NCI-H1048 (cell line): Measurements from ENCODE around the gene NPIPB2.
"Not testable (repeated sequence)": the region's sequence is repeated elsewhere in the genome, so short reads cannot be mapped to it uniquely, and the experiment has no call there.

ENCODE experiments used
- DNase-seq: peaks from one replicate; lab custom pipeline; 2025; lab: John Stamatoyannopoulos, UW

NPIPB2 gene

DNA sequence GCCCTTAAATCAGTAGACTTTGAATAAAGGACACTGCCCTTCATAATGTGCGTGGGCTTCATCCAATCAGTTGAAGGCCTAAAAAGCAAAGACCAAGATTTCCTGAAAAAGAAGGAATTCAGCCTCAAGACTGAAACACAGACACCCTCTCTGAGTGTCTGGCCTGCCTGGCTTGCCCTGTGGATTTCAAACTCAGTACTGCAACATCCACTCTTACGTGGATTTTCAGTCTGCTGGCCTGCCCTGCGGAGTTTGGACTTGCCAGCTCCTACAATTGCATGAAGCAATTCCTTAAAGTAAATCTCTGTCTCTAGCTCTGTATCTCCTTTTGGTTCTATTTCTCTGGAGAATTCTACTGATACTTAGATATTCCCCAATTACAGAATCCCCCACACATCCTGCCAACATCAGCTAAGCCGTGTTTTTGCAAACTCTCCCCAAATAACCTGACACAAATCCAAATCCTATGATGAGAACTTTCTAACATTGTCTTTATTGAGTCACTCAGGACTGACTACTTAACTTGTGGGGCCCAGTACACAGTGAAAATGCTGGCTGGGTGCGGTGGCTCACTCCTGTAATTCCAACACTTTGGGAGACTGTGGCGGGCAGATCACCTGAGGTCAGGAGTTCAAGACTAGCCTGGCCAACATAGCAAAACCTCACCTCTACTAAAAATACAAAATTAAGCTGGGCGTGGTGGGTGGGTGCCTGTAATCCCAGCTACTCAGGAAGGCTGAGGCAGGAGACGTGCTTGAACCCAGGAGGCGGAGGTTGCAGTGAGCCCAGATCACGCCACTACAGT is 15.9 kb upstream of the NPIPB2 start:
- DNase-seq, result no peak

DNA sequence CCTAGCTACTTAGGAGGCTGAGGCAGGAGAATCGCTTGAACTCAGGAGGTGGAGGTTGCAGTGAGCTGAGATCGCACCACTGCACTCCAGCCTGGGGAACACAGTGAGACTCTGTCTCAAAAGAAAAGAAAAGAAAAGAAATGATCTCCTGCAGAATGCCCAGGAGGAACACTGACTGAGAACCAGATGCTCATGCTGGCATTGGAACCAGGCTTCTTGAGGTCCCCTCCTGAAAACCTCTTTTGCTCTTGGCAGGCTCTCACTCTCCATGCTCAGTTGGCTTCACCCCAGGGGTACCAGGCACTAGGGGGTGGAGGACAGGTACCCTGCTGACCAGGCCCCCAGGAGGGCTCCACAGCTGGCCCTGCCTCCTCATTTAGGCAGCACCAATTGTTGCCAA is 14.7 kb upstream of the NPIPB2 start:
- DNase-seq, result no peak

DNA sequence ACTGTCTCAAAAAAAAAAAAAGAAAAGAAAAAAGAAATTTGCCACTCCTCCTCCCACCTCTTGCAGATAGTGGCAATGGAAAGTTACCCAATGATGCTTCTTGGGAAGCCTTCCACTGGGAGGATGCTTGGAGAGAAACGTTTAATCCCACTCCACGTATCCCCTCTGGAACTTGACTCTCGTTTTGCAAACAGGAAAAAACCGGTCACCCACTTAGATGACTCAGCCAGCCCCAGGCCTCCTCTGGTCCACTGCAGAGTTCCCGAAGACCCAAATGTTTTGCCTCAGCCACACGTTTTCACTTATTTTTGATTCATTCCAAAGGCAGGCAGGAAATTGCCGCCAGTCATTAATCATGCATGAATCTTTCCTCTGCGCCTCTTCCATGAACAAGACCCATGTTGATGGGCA is 13.9 kb upstream of the NPIPB2 start:
- no peak for DNase-seq

DNA sequence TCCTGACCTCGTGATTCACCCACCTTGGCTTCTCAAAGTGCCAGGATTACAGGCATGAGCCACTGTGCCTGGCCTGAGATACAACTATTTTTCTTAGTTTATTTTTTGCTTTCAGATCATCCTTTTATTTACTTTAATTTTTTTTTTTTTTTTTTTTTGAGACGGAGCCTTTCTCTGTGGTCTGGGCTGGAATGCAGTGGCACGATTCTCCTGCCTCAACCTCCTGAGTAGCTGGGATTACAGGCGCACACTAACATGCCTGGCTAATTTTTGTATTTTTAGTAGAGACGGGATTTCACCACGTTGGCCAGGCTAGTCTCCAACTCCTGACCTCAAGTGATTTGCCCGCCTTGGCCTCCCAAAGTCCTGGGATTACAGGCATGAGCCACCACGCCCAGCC is 11.7 kb upstream of the NPIPB2 start:
- not testable (repeated sequence) for DNase-seq

DNA sequence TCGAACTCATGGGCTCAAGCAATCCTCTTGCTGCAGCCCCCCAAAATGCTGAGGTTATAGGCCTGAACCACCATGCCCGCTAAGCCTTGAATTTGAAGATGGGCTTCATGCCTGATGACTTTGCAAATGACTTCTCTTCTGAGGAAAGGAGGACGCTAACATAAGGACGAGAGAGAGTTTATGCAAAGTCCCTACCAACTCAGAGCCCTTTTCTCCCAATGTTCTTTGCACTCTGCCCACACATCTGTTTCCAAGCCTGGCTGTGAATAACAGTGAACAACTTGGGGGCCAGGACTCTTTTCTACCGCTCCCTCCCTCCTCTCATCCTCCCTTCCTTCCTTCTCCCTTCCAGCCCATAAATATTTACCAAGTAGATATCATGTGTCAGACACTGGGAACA is 8.5 kb upstream of the NPIPB2 start:
- no peak for DNase-seq

DNA sequence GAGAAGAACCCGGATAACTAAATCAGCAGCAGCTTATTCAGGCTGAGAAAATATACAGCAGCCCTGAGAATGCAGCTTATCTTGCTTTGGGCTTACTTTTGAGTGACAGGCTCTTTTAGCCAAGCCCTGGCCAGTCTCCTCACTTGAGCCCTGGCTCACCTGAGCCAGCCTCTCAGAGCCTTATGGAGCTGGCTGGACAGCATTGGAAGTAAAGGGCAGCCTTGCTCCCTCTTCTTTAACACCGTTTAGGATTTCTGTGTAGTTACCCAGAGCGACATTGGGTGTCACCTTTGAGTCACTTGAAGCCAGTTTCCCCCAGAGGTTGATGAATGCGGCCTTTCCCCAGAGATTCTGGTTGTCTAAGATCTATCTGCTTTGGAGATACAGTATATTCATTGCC is 7.7 kb upstream of the NPIPB2 start:
- no peak for DNase-seq

DNA sequence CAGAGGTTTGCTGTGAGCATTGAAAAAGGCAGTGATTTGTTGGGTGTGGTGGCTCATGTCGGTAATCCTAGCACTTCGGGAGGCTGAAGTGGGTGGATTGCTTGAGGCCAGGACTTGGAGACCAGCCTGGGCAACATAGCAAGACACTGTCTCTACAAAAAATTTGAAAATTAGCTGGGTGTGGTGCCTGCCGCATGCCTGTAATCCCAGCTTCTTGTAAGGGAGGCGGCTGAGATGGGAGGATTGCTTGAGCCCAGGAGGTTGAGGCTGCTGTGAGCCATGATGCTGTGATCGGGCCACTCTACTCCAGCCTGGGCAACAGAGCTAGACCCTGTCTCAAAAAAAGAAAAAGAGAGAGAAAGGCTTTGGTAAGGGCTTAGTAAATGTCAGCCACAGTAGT is 7.0 kb upstream of the NPIPB2 start:
- no peak for DNase-seq

DNA sequence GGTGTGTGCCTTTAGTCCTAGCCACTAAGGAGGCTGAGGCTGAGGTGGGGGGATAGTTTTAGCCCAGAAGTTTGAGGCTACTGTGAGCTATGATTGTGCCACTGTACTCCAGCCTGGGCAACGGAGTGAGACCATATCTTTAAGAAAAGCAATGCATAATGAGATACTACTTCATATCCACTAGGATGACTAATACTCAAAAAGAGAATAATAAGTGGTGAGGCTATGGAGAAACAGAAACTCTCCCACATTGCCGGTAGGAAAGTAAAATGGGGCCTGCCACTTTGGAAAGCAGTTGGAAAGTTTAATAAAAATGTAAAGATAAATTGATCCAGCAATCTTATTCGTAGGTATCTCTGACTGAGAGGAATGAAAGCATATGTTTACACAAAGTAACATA is 4.6 kb upstream of the NPIPB2 start:
- DNase-seq, result no peak

DNA sequence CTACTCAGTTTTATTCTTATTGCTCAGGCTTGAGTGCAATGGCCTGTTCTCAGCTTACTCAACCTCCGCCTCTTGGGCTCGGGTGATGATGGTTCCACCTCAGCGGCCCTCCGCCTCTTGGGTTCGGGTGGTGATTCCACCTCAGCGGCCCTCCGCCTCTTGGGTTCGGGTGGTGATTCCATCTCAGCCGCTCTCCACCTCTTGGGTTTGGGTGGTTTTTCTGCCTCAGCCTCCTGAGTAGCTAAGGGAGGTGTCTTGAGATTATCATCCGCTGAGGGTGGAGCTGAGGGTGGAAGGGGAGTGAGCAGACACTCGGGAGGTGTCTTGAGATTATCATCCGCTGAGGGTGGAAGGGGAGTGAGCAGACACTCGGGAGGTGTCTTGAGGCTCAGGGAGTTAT is 14.5 kb downstream of the NPIPB2 start:
- not testable (repeated sequence) for DNase-seq

DNA sequence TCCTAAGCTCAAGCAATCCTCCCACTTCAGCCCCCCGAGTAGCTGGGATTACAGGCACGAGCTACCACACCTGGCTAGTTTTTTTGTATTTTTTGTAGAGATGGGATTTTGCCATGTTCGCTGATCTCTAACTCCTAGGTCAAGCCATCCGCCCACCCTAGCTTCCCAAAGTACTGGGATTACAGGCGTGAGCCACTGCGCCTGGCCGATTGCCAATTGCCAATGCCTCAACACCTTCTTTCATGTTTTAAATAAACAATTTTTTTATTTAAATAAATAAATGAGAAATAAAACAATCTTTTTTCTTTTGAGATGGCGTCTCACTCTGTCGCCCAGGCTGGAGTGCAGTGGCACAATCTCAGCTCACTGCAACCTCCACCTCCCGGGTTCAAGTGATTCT is 17.8 kb downstream of the NPIPB2 start:
- not testable (repeated sequence) for DNase-seq

DNA sequence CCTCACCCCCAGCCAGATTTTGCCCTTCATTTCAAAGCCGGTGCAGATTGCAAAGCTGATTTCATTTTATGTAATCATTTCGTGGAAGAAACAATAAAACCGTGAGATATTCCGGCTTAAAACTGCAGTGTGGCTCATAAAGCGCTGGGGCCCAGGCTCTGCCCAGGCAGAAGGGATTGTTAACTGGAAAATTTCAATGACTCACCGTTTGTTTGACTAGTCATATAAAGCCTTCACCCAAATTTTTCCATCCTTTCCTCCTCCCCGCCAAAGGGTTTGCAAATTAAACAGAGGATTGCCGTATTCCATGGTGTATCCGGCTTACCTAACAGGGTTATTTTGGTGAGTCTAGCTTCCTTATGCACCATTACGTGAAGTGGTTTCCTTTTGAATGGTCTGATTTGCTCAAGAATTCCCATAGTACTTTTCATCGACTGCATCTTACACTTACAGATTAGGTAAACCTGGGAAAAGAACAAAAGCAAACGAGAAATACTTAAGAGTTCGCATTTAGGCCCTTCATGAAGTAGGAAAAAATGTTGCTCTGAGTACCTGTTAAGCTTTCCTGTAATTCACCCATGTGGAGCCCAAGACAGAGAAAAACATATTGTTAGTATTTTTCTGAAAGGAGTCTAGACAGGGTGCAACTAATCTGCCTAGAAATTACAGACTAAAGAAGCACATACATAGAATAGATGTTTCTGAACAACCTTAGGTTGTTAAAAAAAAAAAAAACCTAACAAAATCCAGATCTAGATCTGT is 25.1 kb downstream of the NPIPB2 start:
- no peak for DNase-seq

DNA sequence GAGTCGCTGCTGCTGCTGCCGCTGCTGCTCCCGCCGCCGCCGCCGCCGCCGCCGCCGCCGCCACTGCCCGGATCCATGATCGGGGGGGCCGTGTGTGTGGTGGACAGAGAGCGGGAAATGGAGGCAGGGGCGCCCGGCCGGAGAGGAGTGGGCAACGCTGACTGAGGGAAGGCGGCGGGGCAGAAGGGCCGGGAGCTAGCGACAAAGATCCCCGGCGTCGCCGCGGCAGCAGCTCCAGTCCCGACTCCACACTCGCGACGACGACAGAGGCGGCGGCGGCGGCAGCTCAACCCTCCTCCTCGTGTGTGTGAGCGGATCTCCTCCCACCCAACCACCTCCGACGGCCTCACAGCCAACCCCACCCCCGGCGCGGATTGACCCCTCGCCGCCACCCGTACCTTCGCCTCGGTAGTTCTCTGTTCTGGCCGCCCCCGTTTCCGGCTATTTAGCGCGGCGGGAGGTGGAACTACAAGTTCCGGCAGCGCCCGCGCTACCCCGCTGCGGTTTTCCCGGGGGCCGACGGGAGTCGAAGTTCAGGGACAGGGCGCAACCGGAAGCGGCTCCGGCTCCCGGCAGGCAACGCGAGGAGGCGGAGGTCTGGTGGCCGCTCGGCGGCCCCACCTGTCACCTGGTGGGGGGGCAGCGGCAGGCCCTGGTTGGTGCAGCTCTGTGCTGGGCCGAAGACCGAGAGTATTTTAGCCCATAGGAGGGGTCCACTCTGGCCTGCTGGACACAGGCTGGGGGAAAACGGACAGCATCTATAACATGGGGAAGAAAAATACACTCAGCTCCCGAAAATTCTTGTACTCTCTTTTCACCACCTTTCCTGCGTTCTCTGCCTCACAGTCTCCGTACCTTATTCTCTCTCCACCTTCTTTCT is 26.0 kb downstream of the NPIPB2 start, which contains the start of gene GSPT1:
TSS of gene GSPT1 (minus strand) at position 313 of the 880 bp plus-strand sequence. CDS start at position 77, 236 bp downstream.
- DNase-seq, result peak; percentile 83

DNA sequence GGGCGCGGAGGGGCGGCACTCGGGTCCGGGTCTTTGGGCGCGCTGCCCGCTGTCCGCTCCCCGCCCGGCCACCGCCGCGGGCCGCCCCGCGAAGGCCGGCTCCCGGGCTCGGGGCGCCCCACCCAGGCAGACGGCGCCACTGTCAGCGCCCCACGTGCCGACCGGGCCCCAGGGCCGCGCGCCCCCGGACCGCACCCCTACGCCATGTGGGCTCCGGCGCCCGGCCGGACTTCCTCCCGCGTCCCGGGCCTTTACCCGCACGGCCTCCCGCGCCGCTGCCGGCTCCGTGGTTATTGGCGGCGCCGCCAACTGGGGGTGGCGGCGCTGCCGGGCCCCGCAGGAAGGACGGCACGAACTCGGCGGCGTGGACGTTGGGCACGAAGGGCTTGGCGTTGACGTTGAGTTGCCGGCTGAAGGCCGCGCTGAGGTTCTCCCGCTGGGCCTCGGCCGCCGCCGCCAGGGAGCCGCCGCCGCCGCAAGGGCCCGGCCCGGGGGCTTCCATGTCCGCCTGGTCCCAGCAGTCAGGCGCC is 26.7 kb downstream of the NPIPB2 start:
- no peak for DNase-seq

DNA sequence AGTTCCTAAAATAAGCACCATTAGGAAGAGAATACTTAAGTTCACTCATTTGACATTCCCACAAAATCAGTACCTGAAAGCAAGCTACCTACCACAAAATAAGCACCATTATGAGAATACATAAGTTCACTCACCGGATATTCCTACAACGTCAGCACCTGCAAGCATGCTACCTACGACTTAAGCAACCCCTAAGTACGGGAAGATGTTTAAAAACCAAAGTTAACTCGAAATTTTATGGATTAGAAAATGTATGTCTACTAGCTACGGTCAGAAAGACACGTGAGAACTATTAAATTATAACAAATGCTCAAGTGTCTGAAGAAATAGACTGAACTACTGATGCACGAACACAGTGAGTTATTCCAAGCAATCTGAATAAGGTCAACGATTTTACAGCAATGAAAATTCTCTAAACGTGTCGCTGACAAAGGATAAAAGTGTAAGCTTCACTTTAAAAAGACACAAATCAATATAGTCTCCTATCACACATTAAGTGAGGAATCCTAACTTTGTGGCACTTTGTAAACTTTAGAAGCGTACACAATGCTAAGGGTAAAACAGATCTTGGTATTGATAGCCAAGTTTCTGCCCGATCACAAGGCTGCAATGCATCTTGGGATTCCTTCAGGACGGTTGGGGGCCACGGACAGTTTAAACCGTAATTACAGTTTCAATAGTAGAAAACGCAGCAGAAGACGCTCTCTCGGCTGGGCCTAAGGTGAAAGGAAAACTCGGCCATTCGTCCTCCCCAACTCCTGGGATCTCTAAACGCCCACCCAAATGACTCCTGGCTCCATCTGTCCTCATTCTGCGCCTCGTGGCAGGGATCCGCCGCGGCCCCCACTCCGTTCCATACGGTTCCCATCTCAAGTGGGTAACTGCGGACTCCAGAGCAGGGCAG is 27.4 kb downstream of the NPIPB2 start:
- no peak for DNase-seq

DNA sequence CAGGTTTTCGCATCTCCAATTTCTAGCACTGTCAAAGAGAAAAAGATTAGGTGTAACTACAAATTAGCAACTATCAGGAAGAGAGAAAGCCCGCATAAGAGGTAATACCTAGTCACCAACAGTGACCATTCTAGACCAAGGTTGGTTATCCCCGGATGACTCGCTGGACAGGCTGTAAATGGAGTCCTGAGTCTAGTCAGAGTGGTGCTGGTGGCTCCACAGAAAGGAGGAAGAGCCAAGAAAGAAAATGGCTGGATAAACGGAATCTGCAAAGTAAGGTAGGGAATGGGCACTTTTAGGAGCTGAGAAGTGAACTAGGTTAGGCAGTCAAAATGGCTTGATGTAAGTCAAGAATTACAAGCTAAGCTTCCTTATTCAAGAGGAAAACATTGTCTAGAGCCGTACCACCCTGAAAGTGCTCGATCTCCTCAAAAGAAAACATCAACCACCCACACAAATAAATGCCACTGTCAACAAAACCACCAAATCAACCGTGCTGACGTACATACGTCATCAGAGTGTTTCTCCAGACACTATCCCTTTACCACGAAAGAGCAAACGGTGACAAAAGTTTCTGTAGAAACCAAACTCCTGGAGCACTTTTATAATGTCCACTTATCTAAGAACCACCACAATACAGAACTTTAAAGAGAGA is 28.3 kb downstream of the NPIPB2 start:
- no peak for DNase-seq

DNA sequence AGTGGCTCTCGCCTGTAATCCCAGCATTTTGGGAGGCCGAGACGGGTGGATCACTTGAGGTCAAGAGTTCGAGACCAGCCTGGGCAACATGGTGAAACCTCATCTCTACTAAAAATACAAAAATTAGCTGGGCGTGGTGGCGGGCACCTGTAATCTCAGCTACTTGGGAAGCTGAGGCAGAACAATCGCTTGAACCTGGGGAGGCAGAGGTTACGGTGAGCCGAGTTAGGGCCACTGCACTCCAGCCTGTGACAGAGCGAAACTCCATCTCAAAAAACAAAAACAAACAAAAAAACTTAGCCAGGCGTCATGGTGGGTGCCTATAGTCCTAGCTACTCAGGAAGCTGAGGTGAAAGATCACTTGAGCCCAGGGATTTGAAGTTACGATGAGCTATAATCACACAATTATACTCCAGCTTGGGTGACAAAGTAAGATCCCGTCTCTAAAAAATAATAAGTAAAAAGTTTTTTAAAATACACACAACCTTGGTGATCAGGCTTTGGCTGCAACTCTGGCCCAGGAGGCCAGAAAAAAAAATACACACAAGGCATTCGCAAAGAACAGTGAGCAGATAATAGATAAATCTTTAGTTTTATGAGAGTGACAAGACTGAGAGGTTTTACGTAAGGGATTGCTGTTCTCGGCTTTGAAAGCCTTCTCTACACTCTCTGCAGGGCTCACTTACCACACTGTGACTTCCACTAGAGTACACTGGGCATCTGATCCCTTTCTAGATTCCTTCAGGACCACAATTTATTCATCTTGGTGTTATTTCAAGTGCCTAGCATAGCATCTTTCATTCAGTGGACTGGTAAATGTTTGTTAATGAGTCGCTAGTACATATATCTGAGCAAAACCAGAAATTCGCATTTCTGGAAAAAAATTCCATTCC is 31.9 kb downstream of the NPIPB2 start:
- no peak for DNase-seq

DNA sequence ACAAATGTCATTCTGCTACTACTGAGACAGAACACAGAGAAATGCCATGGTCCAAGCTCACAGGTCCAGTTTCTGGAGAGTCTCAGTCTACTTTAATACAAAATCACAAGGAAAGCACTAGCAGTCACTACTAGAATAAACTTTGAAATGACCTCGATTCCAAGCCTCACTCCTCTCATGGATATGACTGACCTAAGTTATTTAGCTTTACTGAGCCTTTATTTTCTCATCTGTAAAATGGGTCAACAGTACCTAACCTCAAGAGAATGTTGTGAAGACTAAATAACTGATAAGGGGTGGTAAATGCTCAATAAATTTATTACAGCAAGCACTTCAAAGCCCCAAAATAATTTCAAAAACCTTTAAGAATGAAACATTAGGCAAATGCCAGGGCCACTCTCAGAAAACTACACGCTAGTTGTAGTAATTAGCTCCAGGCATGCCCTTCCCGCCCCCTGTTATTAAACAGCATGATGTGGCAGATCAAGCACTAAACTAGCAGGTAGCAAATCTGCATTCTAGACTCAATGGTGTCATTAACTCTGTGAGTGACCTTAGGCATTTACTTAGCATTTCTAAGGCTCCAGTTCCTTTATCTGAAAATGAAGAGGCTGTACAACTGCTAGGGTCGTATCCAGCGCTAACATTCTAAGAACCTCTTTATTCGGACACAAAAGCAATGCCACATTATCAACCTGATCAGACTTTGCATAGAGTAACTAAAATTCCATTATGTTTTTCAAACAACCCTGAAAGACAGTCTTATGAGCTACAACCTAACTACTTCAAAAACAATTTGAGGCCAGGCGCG is 34.5 kb downstream of the NPIPB2 start:
- DNase-seq, result no peak

DNA sequence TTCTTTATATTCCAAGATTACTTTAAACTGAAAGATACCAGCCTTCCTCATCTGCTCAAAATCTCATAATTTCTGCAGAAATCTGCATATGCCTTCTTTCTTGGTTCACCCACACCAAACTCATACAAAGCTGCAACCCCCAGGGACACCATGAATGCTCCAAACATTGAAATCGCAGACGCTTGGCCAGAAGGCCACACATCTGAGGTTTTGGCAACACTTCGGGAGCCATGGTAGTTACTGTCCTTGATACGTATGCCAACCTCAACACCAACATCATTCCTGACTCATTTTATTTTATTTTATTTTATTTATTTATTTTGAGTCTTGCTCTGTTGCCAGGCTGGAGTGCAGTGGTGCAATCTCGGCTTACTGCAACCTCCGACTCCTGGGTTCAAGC is 37.9 kb downstream of the NPIPB2 start:
- DNase-seq, result no peak

DNA sequence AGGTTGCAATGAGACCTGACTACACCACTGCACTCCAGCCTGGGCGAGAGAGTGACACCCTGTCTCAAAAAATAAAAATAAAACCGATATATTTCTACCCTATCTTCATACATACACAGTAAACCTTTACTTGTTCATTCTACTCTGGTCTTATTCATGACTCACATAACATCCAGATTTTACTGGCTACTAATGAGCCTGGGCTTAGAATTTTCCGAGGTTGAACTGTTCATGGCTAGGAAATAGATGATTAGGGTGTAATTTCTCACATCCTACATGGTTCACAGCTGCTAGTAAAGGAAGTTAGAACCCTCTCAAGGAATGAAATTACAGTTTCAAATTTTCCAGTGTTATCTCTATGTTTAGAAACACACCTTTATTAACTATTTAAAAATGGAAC is 40.8 kb downstream of the NPIPB2 start:
- no peak for DNase-seq
